H9 (cell line): Measurements from ENCODE around the gene RAB26. TPM values are rescaled to one million over a fixed set of nuclear protein-coding genes. Genes with fewer than 3 reads are reported as not detected.
"Not testable (repeated sequence)": the region's sequence is repeated elsewhere in the genome, so short reads cannot be mapped to it uniquely, and the experiment has no call there.

Source experiments
- DNase-seq: peaks from one replicate; pipeline ENCODE4 v3.0.0-alpha.2; 2017
- H2AFZ ChIP-seq: one replicate; pipeline ENCODE4 v1.6.1; 2013; ENCODE audit warnings: mild to moderate bottlenecking, low read length, control low read depth, moderate library complexity
- H2AK5ac ChIP-seq: 2 replicates; pipeline ENCODE4 v1.6.1; 2013; ENCODE audit warnings: low read length, control low read depth, mixed read lengths; ENCODE audit not compliant: insufficient read length
- H2BK120ac ChIP-seq: one replicate; pipeline ENCODE4 v1.6.1; 2013; ENCODE audit warnings: low read depth, mild to moderate bottlenecking, low read length, control low read depth, inconsistent platforms; ENCODE audit not compliant: poor library complexity, severe bottlenecking
- H2BK12ac ChIP-seq: 2 replicates; pipeline ENCODE4 v1.6.1; 2013; ENCODE audit warnings: low read length, control low read depth, mixed read lengths, low read depth; ENCODE audit not compliant: insufficient read length
- H2BK15ac ChIP-seq: 2 replicates; pipeline ENCODE4 v1.6.1; 2013; ENCODE audit warnings: low read depth, low read length, control low read depth
- H2BK20ac ChIP-seq: one replicate; pipeline ENCODE4 v1.6.1; 2013; ENCODE audit warnings: low read depth, mild to moderate bottlenecking, low read length, control low read depth, inconsistent platforms; ENCODE audit not compliant: poor library complexity, severe bottlenecking
- H2BK5ac ChIP-seq: 2 replicates; pipeline ENCODE4 v1.6.1; 2013; ENCODE audit warnings: low read length, control low read depth, mixed read lengths; ENCODE audit not compliant: insufficient read length
- H3K14ac ChIP-seq: 2 replicates; pipeline ENCODE4 v1.6.1; 2013; ENCODE audit warnings: low read length, control low read depth; ENCODE audit not compliant: insufficient read depth
- H3K18ac ChIP-seq: 2 replicates; pipeline ENCODE4 v1.6.1; 2013; ENCODE audit warnings: low read depth, mild to moderate bottlenecking, mixed read lengths, low read length, control low read depth; ENCODE audit not compliant: insufficient read length
- H3K23ac ChIP-seq: 2 replicates; pipeline ENCODE4 v1.6.1; 2013; ENCODE audit warnings: low read length, control low read depth, mixed read lengths, low read depth; ENCODE audit not compliant: insufficient read length
- H3K23me2 ChIP-seq: 2 replicates; pipeline ENCODE4 v1.6.1; 2013; ENCODE audit warnings: low read depth, mild to moderate bottlenecking, mixed read lengths, low read length, control low read depth; ENCODE audit not compliant: insufficient read length, poor library complexity, severe bottlenecking
- H3K27ac ChIP-seq: 2 replicates; pipeline ENCODE4 v1.5.1; 2013; ENCODE audit warnings: low read length, control low read depth, mixed read lengths, low read depth; ENCODE audit not compliant: insufficient read length
- H3K27me3 ChIP-seq: 2 replicates; pipeline ENCODE4 v1.6.1; 2013; ENCODE audit warnings: low read length, control low read depth, inconsistent platforms; ENCODE audit not compliant: insufficient read depth
- H3K4ac ChIP-seq: 2 replicates; pipeline ENCODE4 v1.6.1; 2013; ENCODE audit warnings: low read depth, mild to moderate bottlenecking, control low read depth, inconsistent platforms, low read length, moderate library complexity
- H3K4me1 ChIP-seq: 2 replicates; pipeline ENCODE4 v1.6.1; 2013; ENCODE audit warnings: low read length, control low read depth, inconsistent platforms; ENCODE audit not compliant: insufficient read depth
- H3K4me2 ChIP-seq: 2 replicates; pipeline ENCODE4 v1.6.1; 2013; ENCODE audit warnings: low read length, control low read depth, mixed read lengths; ENCODE audit not compliant: insufficient read length, insufficient read depth
- H3K56ac ChIP-seq: 2 replicates; pipeline ENCODE4 v1.6.1; 2013; ENCODE audit warnings: low read depth, mild to moderate bottlenecking, mixed read lengths, low read length, control low read depth; ENCODE audit not compliant: insufficient read length
- H3K79me1 ChIP-seq: 2 replicates; pipeline ENCODE4 v1.6.1; 2013; ENCODE audit warnings: low read depth, mild to moderate bottlenecking, moderate library complexity, low read length, control low read depth, inconsistent platforms; ENCODE audit not compliant: insufficient read depth, poor library complexity, severe bottlenecking
- H3K79me2 ChIP-seq: 2 replicates; pipeline ENCODE4 v1.6.1; 2013; ENCODE audit warnings: low read length, control low read depth, inconsistent platforms; ENCODE audit not compliant: insufficient read depth
- H3K9ac ChIP-seq: 2 replicates; pipeline ENCODE4 v1.6.1; 2013; ENCODE audit warnings: low read length, control low read depth, mixed read lengths; ENCODE audit not compliant: insufficient read length; ENCODE audit errors: extremely low read depth
- H3K9me3 ChIP-seq: one replicate; pipeline ENCODE4 v1.6.1; 2013; ENCODE audit warnings: low read depth, low read length, inconsistent platforms; ENCODE audit not compliant: control insufficient read depth
- H3T11ph ChIP-seq: one replicate; pipeline ENCODE4 v1.6.1; 2013; ENCODE audit warnings: mild to moderate bottlenecking, low read length, control low read depth, inconsistent platforms
- H4K20me1 ChIP-seq: one replicate; pipeline ENCODE4 v1.6.1; 2013; ENCODE audit not compliant: control insufficient read depth, insufficient read length, insufficient read depth
- H4K5ac ChIP-seq: 2 replicates; pipeline ENCODE4 v1.6.1; 2013; ENCODE audit warnings: low read depth, mild to moderate bottlenecking, mixed read lengths, low read length, control low read depth; ENCODE audit not compliant: insufficient read length
- H4K8ac ChIP-seq: replicated peaks from 2 replicates; pipeline ENCODE4 v1.6.1; 2013; ENCODE audit warnings: low read length, control low read depth, mixed read lengths, low read depth; ENCODE audit not compliant: insufficient read length
- H4K91ac ChIP-seq: 2 replicates; pipeline ENCODE4 v1.6.1; 2013; ENCODE audit warnings: low read depth, mild to moderate bottlenecking, moderate library complexity, mixed read lengths, low read length, control low read depth; ENCODE audit not compliant: insufficient read length
- H3K27ac Mint-ChIP-seq, 3 experiments: 2 replicates in 2 of 3; 3 replicates in 1 of 3; pipeline ENCODE4 v1.8.0; 2020 to 2021; ENCODE audit warnings: mixed read lengths in 3 of 3, mild to moderate bottlenecking in 1 of 3, moderate library complexity in 1 of 3
- H3K27me3 Mint-ChIP-seq: 2 replicates; pipeline ENCODE4 v1.8.0; 2021; ENCODE audit warnings: low read depth, mild to moderate bottlenecking, moderate library complexity, mixed read lengths
- H3K36me3 Mint-ChIP-seq, 3 experiments: 2 replicates in 2 of 3; 3 replicates in 1 of 3; pipeline ENCODE4 v1.8.0; 2020 to 2021; ENCODE audit warnings: low read depth in 3 of 3, mixed read lengths in 3 of 3; ENCODE audit not compliant: insufficient read depth in 1 of 3
- H3K4me1 Mint-ChIP-seq, 2 experiments: 2 replicates each; pipeline ENCODE4 v1.8.0; 2020; ENCODE audit warnings: mixed read lengths in 2 of 2
- H3K4me3 Mint-ChIP-seq, 2 experiments: 2 replicates in 1 of 2; 3 replicates in 1 of 2; pipeline ENCODE4 v1.8.0; 2020 to 2021; ENCODE audit warnings: mild to moderate bottlenecking in 2 of 2, mixed read lengths in 2 of 2, moderate library complexity in 1 of 2
- H3K9me3 Mint-ChIP-seq, 2 experiments: 2 replicates in 1 of 2; 3 replicates in 1 of 2; pipeline ENCODE4 v1.8.0; 2020; ENCODE audit warnings: mild to moderate bottlenecking in 2 of 2, mixed read lengths in 2 of 2, moderate library complexity in 1 of 2
- WGBS: extraction: QIAGEN DNeasy Blood & Tissue Kit; methylation state at CpG from one replicate; pipeline ENCODE4 v1.1.7; 2013; ENCODE audit warnings: missing lambda C conversion rate, low lambda C conversion rate, mixed read lengths; ENCODE audit not compliant: insufficient read length; ENCODE audit errors: extremely low coverage; 5-methylcytosine and 5-hydroxymethylcytosine counted together
- total RNA-seq: library from RNA; stranded (reverse); gene quantifications from 2 replicates; pipeline ENCODE4 v1.2.1, GENCODE V29; 2021

RAB26 gene
- total RNA-seq, 1 experiment from 2014 or later: 2.4 TPM

- not testable (repeated sequence) for H2BK15ac ChIP-seq, H4K8ac ChIP-seq, H3K27me3 ChIP-seq, H2BK120ac ChIP-seq, H3K4me1 Mint-ChIP-seq, H3K27ac ChIP-seq, H3K14ac ChIP-seq, H3K4me3 Mint-ChIP-seq, H3K27me3 Mint-ChIP-seq, H3K9me3 ChIP-seq, H3T11ph ChIP-seq, H3K23ac ChIP-seq, H4K20me1 ChIP-seq, DNase-seq, H3K27ac Mint-ChIP-seq, H3K23me2 ChIP-seq, H2BK20ac ChIP-seq, H4K91ac ChIP-seq, H4K5ac ChIP-seq, H2BK5ac ChIP-seq, H3K79me1 ChIP-seq, H3K9me3 Mint-ChIP-seq, H3K4me2 ChIP-seq, H3K79me2 ChIP-seq, H3K4me1 ChIP-seq, H3K18ac ChIP-seq, H2AK5ac ChIP-seq, H3K9ac ChIP-seq, H3K56ac ChIP-seq, H2BK12ac ChIP-seq, H3K4ac ChIP-seq, H2AFZ ChIP-seq
- no CpG with 5 or more reads among the region's 38 CpGs for whole genome bisulfite sequencing
- H3K36me3 Mint-ChIP-seq: peaks cover 5 to 32% (median 16%) of the 10 kb centered on the region in 3 experiments; a peak in 6 of 7 replicates
Observed at GRCh38 chr16:2106211-2106610, 42.2 kb upstream of the RAB26 start.

DNA sequence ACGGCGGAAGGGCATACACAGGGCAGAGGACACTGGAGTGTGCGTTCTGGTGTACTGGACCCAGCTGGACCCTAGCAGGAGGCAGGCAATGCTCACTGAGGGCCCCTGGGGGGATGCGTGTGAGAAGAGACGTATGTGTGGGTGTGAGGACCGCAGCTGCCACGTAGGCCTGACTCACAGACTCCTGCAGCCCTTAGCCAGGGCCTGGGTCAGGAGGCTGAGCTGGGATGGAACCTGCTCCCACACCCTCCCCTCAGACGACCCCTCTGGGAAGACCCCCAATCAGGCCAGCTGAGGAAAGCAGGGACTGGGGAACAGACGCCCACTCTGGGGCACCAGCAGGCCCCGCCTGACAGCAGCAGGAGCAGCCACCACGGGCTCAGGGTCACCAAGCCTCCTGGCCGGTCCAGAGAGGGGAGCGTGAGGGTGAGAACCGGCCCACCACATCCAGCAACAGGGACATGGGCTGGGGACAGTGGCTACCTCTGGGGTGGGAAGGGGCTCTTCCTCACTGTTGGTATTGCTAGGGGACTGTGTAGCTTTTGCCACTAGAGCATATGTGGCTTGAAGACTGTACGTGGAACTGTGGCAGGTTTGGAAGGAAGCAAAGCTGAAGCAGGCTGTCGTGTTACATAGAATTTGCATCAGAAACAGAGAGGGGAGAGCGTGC is 41.2 kb upstream of the RAB26 start:
- H4K8ac ChIP-seq, H3K4me2 ChIP-seq: not testable (repeated sequence)

More for the DNA sequence above, 41.2 kb upstream of the RAB26 start:
- not testable (repeated sequence) for H3K9me3 Mint-ChIP-seq, H3K18ac ChIP-seq, H2BK5ac ChIP-seq, H4K5ac ChIP-seq, H2AFZ ChIP-seq, DNase-seq, H3K9me3 ChIP-seq, H3K27me3 ChIP-seq, H3K27ac ChIP-seq, H3K56ac ChIP-seq, H2BK20ac ChIP-seq, H4K20me1 ChIP-seq, H3K14ac ChIP-seq, H2BK15ac ChIP-seq, H3K79me1 ChIP-seq, H3K4me1 Mint-ChIP-seq, H3K23me2 ChIP-seq, H3K27me3 Mint-ChIP-seq, H2AK5ac ChIP-seq, H3T11ph ChIP-seq, H2BK12ac ChIP-seq, H2BK120ac ChIP-seq, H3K4me3 Mint-ChIP-seq, H3K4ac ChIP-seq, H4K91ac ChIP-seq, H3K9ac ChIP-seq, H3K4me1 ChIP-seq, H3K79me2 ChIP-seq, H3K23ac ChIP-seq
- no CpG with 5 or more reads among the region's 17 CpGs for WGBS
- H3K36me3 Mint-ChIP-seq: peaks cover 2 to 31% (median 12%) of the 10 kb centered on the region in 3 experiments; a peak in 5 of 7 replicates
- H3K27ac Mint-ChIP-seq: peak overlapping the region in 2 of 3 experiments; percentile 7 to 23; a peak in 2 of 7 replicates
